ENCODE measurements around the gene TEAD1. TPM values are rescaled to one million over a fixed set of nuclear protein-coding genes. Genes with fewer than 3 reads are reported as not detected.
A peak's percentile ranks its signal among the peaks of the same experiment; 100 is the strongest.

TEAD1 gene
- total RNA-seq, 4 donors from 2014 or later, result 38.8 to 110 (median 75.3) TPM

- Histone ChIP-seq H3K4me3 (no peak overlapping the region), H3K4me1 (no peaks in the 10 kb centered on the region), H3K9me3 (no peaks in the 10 kb centered on the region), H3K27ac (no peak overlapping the region), H3K27me3 (no peaks in the 10 kb centered on the region), H3K36me3 (no peaks in the 10 kb centered on the region)
- no peak for TF ChIP-seq CTCF (IDR thresholded peaks at IDR 0.05)
- no peak for TF ChIP-seq POLR2A (IDR thresholded peaks at IDR 0.05)
- intact Hi-C loops (cut with DNase I; ENCODE audit: low total_unique reads), result no loop called here
- DNase-seq, result no peak
Observed at GRCh38 chr11:12640355-12640754, 33.9 kb upstream of the TEAD1 start.

- no peak for DNase-seq
- H3K27me3 ChIP-seq, result no peaks in the 10 kb centered on the region
- H3K27ac ChIP-seq, result peak overlapping the region in 1 of 2 donors; percentile 24
- H3K4me1 ChIP-seq, result no peaks in the 10 kb centered on the region
- H3K9me3 ChIP-seq, result no peaks in the 10 kb centered on the region
- H3K4me3 ChIP-seq, result no peak overlapping the region
- TF ChIP-seq POLR2A (IDR thresholded peaks at IDR 0.05) (no peak), CTCF (IDR thresholded peaks at IDR 0.05) (no peak)
- intact Hi-C loops (cut with DNase I; ENCODE audit: low total_unique reads), result no loop called here
- H3K36me3 ChIP-seq, result no peaks in the 10 kb centered on the region
Observed at GRCh38 chr11:12640926-12641849, 33.0 kb upstream of the TEAD1 start.

- peak in 1 of 2 donors; percentile 36 for DNase-seq
- Histone ChIP-seq H3K4me3 (no peak overlapping the region), H3K27ac (peak overlapping the region; percentile 39 to 54), H3K27me3 (no peaks in the 10 kb centered on the region), H3K9me3 (no peaks in the 10 kb centered on the region), H3K4me1 (no peaks in the 10 kb centered on the region), H3K36me3 (no peaks in the 10 kb centered on the region)
- intact Hi-C loops (cut with DNase I; ENCODE audit: low total_unique reads), result no loop called here
- TF ChIP-seq POLR2A (IDR thresholded peaks at IDR 0.05) (no peak), CTCF (IDR thresholded peaks at IDR 0.05) (no peak)
Observed at GRCh38 chr11:12642040-12642439, 32.2 kb upstream of the TEAD1 start.

- Histone ChIP-seq H3K9me3 (no peaks in the 10 kb centered on the region), H3K4me3 (no peak overlapping the region), H3K27ac (no peak overlapping the region), H3K36me3 (no peaks in the 10 kb centered on the region), H3K4me1 (no peaks in the 10 kb centered on the region), H3K27me3 (no peaks in the 10 kb centered on the region)
- intact Hi-C loops (cut with DNase I; ENCODE audit: low total_unique reads), result no loop called here
- no peak for DNase-seq
- TF ChIP-seq CTCF (IDR thresholded peaks at IDR 0.05), result no peak
- no peak for TF ChIP-seq POLR2A (IDR thresholded peaks at IDR 0.05)
Observed at GRCh38 chr11:12642806-12643428, 31.3 kb upstream of the TEAD1 start.

- TF ChIP-seq CTCF (IDR thresholded peaks at IDR 0.05), result no peak
- no peak for TF ChIP-seq POLR2A (IDR thresholded peaks at IDR 0.05)
- Histone ChIP-seq H3K36me3 (no peaks in the 10 kb centered on the region), H3K27me3 (no peaks in the 10 kb centered on the region), H3K4me1 (no peaks in the 10 kb centered on the region), H3K9me3 (no peaks in the 10 kb centered on the region), H3K4me3 (no peak overlapping the region), H3K27ac (no peak overlapping the region)
- intact Hi-C loops (cut with DNase I; ENCODE audit: low total_unique reads), result no loop called here
- no peak for DNase-seq
Observed at GRCh38 chr11:12646478-12646877, 27.7 kb upstream of the TEAD1 start.
